ENCODE results near the gene CCDC174.

Gene CCDC174

DNA sequence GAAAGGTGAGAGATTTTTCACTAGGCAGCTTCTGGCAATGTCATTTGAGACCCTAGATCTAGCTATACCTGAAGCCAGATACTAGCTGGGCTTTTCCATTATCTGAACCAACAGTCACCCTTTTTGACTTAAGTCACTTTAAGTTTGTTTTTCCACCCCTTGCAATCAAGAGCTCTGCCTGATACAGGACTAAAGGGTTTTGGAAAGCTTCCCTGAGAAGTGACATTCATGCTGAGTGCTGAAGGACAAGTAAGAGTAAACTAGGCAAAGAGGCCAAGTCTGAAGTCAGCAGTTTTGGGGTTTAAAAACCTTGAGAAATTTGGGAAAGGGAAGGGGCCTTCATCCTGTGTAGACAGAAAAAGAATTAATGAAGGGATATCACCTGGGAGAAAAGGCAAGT is 27.1 kb upstream of the CCDC174 start:
- in situ Hi-C loops (cut with HindIII; ENCODE audit: low sequenced_read_pairs), result no loop called here

DNA sequence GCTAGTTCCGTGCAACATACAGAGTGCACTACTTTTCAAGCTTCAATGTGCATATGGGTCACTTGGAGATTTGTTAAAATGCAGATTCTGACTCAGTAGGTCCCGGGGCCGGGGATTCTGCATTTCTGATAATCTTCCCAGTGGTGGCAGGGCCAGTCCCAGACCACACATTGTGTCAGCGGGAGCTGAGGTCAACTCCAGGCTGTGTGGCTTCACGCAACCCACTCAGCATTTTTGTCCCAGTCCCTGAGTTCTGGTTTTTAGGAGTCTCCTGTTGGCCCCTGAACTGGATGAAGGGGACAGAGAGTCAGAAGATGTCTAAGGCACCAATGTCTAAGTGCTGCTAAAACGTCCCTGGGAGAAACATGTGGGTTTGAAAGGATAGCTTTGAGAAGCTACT is 26.1 kb upstream of the CCDC174 start:
- in situ Hi-C loops (cut with HindIII; ENCODE audit: low sequenced_read_pairs), result no loop called here

DNA sequence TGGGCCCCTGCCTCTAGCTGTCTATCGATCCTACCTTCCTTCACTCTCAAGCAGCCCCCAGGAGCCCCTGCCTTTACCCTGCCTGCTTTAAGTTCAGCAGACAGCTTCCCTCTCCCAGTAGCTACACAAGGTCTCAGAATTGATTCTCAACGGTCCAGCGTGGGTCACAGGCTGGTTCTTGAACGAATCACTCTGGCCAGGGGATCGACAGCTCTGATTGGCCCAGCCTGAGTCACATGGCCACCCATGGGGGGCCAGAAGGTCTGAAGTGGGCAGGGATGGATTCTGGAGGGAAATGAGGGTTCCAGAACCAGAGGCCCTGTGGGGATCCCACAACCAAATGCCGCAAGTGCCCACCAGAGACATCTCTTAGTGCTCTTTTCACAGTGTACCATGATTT is 23.7 kb upstream of the CCDC174 start:
- in situ Hi-C loops (cut with HindIII; ENCODE audit: low sequenced_read_pairs), result no loop called here

DNA sequence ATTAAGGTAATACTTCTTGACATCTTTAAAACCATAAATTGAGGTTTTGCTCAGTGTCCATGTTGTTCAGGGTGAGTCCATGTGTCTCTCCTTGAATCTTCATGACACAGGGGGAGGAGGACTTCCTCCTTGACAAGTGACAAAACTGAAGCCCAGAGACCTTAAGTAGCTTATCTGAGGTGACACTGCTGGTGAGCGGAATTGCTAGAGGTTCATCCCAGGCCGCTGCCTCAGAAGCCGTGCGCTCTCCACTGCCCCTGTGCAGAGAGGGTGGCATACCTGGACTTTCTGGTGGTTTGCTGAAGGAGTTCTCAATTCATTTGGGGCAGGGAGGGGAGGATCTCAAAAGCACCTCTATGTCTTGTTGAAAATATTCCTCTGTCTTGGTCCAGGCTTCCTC is 23.2 kb upstream of the CCDC174 start:
- in situ Hi-C loops (cut with HindIII; ENCODE audit: low sequenced_read_pairs), result no loop called here

DNA sequence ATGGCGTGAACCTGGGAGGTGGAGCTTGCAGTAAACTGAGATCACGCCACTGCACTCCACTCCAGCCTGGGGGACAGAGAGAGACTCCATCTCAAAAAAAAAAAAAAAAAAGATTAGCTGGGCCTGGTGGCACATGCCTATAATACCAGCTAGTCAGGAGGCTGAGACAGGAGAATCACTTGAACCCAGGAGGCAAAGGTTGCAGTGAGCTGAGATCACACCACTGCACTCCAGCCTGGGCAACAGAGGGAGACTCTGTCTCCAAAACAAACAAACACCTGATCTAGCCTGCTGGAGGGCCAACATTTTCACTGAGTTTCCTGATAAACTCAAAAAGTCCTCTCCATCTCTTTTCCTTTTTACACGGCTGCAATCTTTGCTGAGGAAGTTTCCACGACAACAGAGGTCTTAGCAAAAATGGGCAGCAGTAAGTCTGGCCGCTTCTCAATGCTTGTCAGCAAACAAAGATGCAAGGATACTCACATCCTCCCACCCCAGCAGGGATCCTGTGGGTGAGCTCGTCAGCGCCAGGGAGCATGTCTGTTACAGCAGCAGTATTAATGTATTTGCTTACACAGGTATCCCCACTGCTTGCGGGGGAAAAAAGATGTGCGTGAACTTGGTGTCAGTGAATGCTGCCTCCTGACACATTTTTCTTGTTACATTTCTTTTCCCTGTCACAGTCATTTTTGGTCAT is 21.0 kb upstream of the CCDC174 start:
- in situ Hi-C loops (cut with HindIII; ENCODE audit: low sequenced_read_pairs), result no loop called here

DNA sequence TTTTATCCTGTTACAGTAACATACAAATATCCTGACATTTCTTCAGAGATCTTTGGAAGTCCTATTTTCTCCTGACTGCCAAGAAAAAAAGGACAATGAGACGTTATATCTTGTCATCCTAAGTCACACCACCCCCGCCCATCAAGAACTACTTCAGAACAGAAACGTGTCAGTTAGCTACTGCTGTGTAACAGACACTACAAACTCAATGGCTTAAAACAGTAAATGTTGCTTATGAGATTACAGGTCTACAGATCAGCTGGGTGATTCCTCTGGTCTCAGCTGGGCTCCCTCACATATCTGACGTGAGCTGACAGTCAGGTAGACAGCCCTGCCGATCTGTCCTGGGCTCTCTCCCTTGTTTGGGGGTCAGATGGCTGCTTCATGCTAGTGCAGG is 20.5 kb upstream of the CCDC174 start:
- in situ Hi-C loops (cut with HindIII; ENCODE audit: low sequenced_read_pairs), result no loop called here

DNA sequence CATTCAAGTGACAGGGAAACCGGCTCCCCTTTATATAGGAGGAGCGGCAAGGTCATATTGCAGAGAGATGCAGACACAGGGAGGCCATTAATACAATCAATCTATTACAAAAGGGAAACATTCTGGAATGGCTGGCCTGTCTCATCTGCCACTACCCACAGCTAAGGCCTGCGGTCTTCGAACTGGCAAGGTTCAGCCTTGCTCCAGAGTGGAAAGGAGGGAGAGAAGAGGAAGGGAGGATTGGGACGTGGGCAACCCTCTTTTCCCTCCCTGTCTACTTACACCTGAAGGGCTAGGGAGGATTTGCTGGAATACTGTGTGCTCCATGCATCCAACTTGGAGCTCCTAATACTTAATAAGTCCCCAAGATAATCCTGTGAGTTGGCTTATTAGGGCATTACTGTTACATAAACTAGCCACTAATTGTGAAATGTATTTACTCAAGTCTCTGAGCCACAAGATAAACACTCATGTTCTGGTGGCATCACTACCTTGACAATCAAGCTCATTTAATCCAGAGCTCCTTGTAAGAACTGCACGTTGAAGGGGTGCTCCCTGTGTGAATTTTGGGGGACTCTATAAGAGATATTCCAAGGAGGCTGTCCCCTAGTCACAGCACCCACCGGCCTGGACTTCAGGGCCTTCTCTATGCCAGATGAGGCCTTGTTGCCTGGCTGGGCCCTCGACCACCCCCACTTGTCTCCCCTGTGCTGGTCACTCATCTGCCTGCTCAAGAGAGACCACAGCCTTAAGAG is 19.7 kb upstream of the CCDC174 start:
- in situ Hi-C loops (cut with HindIII; ENCODE audit: low sequenced_read_pairs), result no loop called here

DNA sequence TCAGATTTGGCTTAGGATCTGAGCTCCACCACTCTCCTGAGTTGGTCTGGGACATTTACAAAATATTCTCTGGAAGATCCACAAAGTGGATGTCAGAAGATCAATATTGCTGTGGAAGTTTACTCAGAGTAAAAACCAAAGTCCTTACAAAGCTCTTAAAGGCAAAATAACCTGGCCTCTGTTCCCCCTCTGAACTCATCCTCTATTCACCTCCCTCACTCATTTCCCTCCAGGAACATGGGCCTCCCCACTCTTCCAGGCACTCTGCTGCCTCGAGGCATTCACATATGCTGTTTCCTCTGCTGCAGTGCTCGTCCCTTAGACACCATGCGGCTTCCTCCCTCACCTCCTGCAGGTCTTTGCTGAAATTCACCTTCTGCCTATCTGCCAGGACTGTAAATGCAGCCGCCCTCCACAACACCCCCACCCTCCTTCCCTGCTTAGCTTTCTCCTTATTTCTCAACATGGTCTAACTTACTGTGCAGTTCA is 19.1 kb upstream of the CCDC174 start:
- in situ Hi-C loops (cut with HindIII; ENCODE audit: low sequenced_read_pairs), result no loop called here

DNA sequence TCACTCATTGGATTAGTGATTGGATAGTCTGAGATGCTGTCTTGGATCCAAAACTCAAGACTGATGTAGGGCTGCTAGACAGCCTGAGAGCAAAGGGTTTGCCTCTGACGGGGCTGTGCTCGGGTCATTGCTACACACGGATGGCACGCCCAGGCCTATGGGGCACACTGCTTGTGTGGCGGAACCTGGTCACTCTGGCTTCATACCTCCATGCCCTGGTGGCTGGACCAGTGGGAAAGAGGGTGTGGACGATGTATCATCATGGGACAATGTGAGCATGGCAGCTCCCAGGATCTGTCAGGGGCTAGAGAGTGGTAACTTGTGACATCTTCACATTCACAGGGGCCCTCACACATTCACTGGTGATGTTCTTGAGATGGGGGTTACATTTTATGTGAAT is 18.1 kb upstream of the CCDC174 start:
- in situ Hi-C loops (cut with HindIII; ENCODE audit: low sequenced_read_pairs), result no loop called here

DNA sequence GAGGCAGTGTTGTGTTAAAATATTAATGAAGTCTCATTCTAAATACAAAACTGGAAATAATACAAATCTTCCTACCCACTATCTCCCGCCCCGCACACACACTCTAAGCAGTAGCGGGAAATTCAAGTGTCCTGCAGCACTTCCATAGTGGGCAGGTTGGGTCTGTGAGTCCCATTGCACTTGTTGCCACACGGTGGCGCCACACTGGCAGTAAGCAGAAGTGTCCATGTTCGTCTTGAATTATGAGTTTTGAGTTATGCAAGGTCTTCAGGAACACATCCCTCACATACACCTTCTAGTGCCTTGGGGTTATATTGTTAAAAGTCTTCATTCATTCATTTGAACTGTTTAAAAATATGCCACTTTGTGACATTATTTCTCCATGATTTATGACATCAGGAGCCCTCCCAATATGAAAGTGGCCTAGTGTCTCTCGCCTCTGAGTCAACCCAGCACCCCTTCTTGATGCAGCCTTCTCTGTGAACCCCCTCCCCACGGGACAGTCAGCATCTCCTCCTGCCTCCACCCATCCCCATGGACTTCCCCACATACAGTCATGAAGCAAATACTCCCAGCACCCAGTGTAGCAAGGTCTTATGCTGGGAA is 17.6 kb upstream of the CCDC174 start:
- in situ Hi-C loops (cut with HindIII; ENCODE audit: low sequenced_read_pairs), result no loop called here

DNA sequence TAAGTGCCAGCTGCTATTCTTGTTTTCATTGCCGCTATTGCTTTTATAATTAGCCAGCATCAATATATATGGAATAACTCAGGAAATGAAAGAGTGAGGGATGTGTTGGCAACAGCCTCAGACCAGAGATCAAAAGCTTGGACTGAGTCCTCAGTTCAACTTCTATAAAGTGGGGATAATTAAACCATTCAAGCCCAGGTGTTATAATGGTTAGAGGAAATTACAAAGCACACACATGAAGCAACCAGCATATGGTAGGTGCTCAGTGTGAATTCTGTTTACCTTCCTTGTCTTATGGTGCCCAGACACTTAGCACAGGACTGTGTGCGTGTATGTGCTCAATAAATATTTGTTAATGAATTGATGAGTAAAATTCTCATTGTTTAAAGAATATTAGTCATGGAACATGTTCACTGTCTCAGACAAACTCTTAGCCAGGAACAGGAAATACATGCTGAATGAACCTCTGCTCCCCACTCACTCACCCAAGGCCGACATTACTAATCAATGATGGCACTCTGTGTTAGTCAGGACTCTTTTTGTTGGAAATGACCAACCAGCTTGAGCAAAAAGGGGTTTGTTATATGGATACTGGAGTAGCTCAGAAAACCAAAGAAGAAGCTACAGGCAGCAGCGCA is 16.7 kb upstream of the CCDC174 start:
- in situ Hi-C loops (cut with HindIII; ENCODE audit: low sequenced_read_pairs), result no loop called here

DNA sequence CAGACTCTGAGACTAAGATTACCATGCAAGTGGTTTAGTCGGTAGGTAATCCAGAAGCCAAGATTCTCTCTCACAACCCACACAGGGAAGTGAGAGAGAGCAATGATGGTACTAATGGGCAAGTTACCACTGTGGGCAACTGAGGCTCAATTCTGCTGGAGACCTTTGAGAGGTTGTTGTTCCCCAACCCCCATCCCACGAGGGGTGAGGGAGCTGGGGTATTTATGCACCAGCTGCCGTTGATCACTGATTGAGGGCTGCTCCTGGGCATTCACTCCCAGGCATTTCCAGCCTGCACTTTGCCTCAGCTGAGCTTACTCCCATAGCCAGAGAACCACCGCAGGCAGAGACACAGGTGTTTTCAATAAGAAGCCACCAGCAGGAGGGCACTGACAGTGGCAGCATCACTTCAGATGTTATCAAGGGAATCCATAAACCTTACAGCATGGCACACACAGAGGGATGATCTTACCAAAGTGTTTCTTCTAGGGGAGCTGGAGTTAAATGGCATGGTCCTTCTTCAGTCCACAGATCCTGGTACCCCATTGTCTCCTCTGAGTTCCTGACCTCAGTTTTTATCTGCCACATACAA is 15.0 kb upstream of the CCDC174 start:
- in situ Hi-C loops (cut with HindIII; ENCODE audit: low sequenced_read_pairs), result no loop called here

DNA sequence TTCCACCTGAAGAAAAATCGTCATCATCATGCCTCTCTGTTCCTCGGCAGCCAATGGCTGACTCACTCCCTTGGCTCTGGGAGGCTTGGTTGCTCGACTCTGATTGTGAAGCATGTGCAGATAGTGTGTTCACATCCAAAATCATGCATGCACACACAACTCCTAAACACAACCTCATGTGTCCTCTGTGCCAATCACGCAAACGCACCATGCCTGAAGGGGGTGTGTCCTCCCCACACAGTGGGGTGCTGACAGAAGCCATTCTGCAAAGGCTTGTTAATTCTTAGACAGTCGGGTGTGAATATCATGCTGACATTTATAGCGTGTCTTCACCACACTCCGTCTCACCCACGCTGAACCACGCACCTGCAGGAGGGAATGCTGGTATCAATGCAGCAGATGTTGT is 11.4 kb upstream of the CCDC174 start:
- in situ Hi-C loops (cut with HindIII; ENCODE audit: low sequenced_read_pairs), result no loop called here

DNA sequence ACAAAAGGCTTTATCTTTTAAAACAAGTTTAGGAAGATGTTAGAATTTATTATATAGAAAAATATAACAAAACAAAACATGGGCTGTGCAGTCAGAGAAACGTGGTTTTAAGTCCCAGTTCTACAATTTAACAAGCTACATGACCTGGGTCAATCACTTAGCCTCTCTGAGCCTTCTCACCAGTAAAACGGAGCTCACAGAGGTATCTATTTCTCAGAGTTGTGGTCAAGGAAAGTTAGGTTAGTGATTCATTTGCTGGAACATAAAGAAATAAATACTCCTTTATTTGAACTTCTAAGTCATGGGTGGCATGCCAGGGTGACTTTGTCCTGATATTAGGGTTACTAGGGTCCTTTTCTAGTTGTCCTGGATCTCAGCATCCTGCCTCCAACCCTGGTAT is 10.8 kb upstream of the CCDC174 start:
- in situ Hi-C loops (cut with HindIII; ENCODE audit: low sequenced_read_pairs), result no loop called here

DNA sequence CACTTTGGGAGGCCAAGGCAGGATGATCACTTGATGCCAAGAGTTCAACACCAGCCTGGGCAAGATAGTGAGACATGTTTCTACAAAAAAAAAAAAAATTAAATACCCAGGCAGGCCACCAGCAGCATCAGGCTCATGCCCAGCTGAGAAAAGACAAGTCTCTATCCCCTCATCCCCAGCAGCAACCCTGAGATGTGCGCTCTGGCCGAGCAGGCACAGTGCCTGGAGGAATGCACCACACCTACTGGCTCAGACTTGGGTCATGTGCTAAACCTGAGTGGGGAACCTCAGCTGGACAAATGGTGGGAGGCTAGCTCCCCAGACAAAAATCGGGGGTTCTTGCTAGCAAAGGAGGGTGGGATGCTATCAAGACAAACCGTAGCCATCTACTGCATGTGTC is 10.2 kb upstream of the CCDC174 start:
- in situ Hi-C loops (cut with HindIII; ENCODE audit: low sequenced_read_pairs), result no loop called here

DNA sequence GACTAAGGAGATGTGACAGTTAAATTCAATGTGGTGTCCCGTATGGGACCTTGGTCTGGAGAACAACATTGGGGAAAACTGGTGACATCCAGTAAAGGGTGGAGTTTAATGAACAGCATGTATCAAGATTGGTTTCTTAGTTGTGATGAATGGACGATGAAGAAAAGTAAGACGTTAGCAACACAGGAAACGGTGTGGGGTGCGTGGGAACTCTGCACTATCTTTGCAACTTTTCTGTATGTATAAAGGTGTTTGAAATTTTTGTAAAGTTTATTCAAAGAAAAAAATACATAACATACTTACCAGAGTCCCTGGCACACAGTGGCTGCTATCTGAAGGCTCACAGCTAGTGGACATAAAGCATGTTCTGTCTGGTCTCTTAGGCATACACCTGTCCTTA is 6.1 kb upstream of the CCDC174 start:
- in situ Hi-C loops (cut with HindIII; ENCODE audit: low sequenced_read_pairs), result no loop called here

DNA sequence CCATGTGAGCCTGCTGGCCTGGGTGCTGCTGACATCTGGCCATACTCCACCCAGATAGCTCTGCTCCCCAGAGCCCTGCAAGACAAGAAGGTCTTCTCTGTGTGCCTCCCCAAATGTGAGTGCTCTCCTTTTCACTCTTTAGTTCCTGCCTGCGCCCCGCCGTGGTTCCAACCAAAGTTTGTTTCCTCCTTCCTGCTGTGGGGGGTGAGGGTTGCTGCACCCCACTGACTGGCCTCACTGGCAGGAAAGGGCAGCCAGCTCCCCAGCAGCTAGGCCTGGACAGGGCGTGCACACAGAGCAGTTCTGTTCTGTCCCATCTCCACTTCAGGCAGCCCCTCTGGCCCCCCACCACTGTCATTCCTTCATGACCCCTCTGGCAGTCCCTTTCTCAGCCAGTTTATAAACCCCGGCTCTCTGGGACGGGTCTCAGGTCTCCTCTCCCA is 5.4 kb upstream of the CCDC174 start:
- in situ Hi-C loops (cut with HindIII; ENCODE audit: low sequenced_read_pairs), result no loop called here

DNA sequence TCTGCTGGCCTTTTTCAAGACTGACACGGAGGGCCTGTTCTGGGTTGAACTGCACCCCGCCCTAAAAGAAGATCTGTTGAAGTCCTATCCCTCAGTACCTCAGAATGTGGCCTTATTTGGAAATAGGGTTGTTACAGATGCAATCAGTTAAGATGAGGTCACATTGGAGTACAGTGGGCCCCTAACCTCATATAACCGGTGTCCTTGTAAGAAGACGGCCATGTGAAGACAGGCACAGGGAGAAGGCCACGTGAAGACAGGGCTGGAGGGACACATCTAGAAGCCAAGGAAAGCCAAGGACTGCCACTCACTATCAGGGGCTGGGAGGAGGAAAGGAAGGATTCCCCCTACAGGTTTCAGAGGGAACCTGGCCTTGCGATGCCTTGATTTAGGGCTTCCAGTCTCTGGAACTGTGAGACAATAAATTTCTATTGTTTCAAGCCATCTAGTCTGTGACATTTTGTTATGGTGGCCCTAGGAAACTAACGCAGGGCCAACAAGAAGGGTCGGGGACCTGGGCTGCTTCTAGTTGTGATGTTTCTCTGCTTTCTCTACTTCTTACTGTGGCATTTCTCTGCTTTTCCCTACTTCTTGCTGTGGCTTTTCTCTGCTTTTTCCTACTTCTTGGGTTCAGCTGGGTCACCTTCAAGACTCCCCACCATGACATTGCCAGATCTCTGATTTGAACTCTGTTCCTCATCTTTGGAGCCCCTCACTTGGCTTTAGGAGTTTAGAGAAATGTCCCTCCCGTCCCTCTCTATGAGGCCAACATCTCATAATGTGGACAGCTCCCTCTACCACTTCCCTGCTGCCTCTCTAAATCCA is 4.8 kb upstream of the CCDC174 start:
- in situ Hi-C loops (cut with HindIII; ENCODE audit: low sequenced_read_pairs), result no loop called here

DNA sequence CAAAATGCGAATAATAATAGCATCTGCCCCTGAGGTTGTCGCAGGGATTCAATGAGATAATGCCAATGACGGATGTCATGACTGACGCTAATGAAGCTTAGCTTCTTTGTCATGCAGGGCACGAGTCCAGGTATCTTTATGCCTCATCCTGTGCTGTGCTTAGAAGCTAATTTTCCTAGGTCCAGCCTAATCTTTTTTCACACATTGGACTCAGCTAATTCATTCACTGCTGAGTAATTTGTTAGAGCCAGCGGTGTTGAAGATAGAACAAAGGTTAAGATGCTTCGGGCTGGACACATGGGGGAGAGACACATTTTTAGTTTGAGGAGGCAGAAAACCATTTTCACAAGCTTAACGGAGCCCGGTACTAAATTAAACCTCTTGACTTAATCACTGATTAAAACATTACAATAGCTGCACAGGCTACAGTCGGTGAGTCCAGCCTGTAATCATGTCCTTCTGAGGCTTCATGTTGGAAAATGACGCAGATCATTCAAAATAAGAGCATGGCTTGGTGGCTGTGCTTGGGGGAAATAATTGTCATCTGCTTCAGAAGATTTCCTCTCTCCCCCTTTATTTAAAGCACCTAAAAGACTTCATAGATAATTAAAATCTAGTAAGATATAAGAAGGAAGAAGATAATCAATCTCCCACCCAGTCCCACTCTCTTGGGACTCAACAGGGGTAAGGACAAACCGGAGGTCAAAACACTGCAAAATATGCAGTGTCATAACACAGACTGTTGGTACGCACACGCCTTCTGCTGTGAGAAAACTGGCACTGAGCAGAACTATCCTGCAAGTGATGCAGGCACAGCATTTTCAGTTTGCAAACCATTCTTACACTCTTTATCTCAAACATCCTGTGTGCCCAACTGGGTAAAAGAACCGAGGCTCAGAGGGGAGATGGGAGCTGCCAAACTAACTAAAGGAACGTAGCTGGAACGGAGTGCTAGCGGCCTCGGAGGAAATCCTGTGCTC is 3.3 kb upstream of the CCDC174 start:
- in situ Hi-C loops (cut with HindIII; ENCODE audit: low sequenced_read_pairs), result no loop called here
